HG03060 (cell line): ENCODE measurements around the gene CAMKMT.
"Not testable (repeated sequence)": the region's sequence is repeated elsewhere in the genome, so short reads cannot be mapped to it uniquely, and the experiment has no call there.

Source experiments
- ATAC-seq: cut with Tn5 transposase; IDR thresholded peaks from one replicate; pipeline ENCODE4 v1.9.1; 2021; ENCODE audit warnings: low read depth, moderate number of reproducible peaks; ENCODE audit not compliant: unreplicated experiment

CAMKMT gene

DNA sequence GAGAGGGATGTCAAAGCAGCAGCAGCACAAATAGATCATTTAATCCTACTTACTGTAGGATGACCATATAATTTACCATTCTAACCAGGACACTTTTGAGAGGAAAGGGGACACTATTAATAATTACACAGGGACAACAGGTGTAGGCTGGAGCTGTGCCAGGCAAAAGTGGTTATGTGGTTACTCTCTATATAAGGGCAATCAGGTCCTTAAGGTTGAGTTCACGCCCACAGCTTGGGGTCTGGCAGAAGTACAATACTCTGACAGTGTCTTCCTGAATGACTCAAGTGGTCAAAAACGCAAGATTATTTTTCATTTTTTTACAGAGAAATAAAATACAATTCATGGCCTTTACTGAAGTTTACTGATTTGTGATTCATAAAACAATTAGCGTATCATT is 3.2 kb upstream of the CAMKMT start:
- no peak for ATAC-seq

DNA sequence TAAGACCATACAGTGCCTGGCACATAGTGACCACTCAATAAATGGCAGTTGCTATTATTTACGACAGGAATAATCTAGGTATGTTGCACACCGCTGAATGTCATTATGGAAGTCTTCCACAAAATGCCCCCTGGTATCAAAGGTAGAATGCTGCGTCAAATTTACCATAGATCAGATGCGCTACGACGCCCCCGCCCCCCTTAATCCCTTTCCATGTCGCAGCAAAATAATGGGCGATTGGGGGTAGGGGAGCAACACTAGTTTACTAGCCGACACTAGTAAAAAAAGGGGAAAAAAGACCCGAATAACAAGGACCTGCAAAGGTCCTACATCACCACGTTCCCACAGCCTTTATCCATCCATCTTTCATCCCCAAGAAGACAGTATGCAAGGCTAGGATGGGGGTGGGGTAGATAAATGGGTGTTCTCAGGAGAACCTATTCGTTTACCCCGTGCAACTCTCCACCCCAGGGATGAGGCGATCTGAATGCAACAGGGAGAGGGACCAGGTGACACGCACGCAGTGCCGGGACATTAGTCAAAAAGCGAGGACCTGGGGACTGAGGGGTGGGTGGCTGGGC is 908 bp upstream of the CAMKMT start:
- ATAC-seq, result no peak

- ATAC-seq, result no peak
Measured at GRCh38 chr2:44362207-44363015, 664 bp downstream of the CAMKMT start.

GRCh38 chr2:44364604-44365003 is 2.9 kb downstream of the CAMKMT start:
- no peak for ATAC-seq

DNA sequence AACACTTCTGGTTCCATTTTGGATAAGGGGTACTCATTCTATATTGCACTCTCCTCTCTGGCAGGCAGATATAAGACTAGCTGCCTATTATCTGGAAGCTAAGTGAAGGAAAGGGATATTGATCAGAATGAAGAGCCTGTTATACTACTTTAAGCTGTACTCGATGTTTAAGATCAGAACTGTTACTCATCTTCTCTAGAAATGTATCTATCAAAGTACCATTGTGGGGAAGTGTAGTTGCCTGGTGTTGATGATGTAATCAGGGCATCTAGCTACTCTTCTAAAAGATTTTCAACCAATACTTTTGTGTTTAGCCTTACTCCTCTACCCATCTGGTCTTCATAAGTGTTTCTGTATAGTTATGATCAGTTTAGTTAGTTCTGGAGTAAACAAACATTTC is 5.8 kb downstream of the CAMKMT start:
- ATAC-seq, result no peak

GRCh38 chr2:44369392-44369791 is 7.6 kb downstream of the CAMKMT start:
- ATAC-seq, result no peak

- no peak for ATAC-seq
Measured at GRCh38 chr2:44371445-44371844, 9.7 kb downstream of the CAMKMT start.

- no peak for ATAC-seq
Measured at GRCh38 chr2:44372246-44372645, 10.5 kb downstream of the CAMKMT start.

DNA sequence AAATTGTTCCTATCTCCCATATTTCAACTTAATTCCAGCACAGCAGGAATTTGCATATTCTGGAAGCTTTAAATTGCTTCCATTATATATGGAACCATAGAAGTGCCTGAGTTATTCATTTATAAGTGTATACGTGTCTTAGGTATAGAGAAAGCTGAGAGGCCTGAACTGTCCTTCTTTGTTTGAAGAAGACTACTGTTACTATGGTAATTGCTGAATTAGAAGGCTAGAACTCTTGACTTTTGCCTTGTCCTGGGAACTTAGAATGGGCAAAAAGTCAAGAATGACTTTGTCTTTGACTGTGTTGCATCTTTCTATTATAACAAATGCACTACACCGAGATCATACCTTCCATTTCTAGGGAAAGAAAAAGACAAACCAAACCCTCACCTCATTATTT is 15.7 kb downstream of the CAMKMT start:
- no peak for ATAC-seq

GRCh38 chr2:44385226-44385625 is 23.5 kb downstream of the CAMKMT start:
- ATAC-seq, result not testable (repeated sequence)

- no peak for ATAC-seq
Measured at GRCh38 chr2:44388877-44389276, 27.1 kb downstream of the CAMKMT start.

- ATAC-seq, result no peak
Measured at GRCh38 chr2:44389895-44390294, 28.1 kb downstream of the CAMKMT start.

- no peak for ATAC-seq
Measured at GRCh38 chr2:44392338-44392943, 30.7 kb downstream of the CAMKMT start.

DNA sequence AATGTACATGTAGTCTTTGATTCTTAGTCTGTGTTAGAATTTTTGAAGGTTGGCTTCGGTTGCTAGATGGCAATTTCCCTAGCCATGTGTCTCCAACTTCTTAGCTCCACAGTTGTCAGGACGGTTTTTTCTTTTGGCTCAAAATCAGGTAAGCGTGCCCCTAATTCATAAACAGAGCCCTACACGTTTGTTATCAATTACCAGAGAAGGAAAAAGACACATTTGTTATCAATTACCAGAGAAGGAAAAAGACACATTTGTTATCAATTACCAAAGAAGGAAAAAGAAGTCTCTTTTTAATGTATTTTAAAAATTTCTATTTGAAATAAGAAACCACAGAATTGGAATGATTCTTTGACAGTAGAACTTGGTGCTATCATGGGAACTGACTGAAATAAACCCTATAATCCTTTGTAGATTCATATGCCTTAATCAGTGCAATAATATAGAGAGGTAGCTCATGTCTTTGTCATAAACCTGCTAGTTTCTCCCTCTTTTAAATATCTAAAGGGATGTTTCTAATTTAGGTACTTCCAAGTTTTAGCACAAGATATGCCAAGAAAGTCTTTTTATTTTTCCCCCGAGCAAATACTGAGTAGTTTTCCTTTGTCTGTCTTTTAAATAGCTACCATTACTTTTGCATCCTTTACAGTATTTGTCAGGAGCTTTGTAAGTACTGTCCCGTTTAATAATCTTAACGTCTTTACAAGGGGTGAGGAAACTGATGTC is 35.9 kb downstream of the CAMKMT start:
- ATAC-seq, result no peak

- no peak for ATAC-seq
Measured at GRCh38 chr2:44398243-44398897, 36.6 kb downstream of the CAMKMT start.

DNA sequence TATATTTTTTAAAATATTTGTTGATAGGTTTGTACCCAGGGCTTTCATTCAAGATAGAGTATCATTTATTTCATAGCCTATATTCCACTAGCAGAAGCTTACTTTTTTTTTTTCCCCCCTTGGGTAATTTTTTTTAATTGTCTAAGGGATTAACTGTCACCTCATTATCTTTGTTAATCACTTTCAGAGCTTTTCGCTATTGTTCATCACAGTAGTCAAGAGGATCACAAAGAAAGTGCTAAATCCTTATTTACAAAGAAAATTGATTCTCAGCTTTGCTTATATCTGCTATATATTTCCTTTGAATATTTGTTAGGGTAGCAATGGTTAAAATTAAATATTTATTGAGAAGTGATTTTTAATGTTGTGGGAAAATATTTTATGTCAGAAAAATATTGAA is 59.0 kb downstream of the CAMKMT start:
- no peak for ATAC-seq

DNA sequence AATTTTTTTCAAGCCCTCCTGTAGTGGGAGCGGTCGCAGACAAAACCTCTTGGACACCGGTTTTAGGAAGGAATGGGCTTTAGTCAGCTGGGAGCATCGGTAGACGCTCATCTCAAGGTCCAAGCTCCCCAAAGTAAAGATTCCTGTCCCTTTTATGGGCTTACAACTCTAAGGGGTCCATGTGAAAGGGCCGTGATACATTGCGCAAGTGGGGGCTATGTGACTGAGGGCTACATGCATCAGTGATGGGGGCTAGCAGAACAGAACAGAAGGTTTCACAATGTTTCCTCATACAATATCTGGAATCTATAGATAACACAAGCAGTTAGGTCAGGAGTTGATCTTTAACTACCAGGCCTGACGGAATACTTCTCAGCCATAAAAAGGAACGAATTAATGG is 62.5 kb downstream of the CAMKMT start:
- ATAC-seq, result no peak

DNA sequence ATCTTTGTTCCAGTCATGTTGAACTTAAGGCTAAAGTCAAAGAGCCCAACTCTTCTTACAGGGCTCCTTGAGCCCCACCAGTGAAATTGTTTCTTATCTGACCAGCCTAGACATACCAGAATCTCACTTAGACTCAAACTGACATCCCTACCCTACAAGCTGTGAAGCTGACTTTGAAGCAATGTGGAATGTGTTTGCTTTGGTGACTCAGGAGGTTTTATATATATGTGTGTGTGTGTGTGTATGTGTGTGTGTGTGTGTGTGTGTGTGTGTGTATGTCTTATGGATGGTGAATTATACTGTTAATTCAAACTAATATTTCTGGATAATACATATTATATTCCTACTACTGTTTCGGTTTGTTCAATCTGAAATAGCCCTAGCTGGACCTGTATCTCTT is 67.3 kb downstream of the CAMKMT start:
- ATAC-seq, result no peak

DNA sequence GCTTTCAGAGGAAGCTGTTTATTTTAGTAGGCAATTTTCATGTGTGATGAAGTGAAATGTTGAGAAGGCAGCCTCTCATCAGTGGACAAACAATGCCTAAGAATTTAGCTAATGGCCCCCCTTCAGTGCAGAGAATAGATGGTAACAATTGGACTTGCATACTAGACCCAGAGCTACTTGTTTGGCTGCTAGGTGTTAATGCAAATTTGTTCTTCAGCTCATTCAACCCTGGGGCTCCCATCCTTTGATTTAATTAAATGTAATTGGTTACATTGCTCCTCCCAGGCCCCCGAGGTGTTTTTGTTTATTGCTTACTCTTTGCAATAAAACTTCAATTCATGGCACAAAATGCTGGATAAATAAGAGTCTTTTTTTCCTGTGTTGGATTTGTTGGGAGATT is 68.6 kb downstream of the CAMKMT start:
- no peak for ATAC-seq

DNA sequence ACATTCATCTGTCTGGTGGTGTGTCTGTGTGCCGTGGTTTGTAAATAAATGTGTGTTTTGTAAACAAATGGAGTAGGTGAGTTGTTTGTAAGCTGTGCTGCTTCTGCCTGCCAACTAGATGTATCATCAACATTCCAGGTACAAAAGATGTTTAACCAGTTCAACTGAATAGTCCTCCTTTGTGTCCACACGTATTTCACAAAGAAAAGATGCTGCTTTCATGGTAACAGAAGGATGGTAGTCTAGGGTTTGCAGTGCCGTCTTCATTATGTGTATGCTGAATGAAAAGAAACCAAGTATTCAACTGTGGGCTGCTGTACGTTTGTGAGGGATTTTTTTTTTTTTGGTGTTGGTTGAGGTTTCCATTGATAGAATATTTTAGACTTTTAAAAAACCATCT is 72.1 kb downstream of the CAMKMT start:
- no peak for ATAC-seq

GRCh38 chr2:44441200-44441599 is 79.5 kb downstream of the CAMKMT start:
- ATAC-seq, result no peak
